ENCODE measurements around the gene SH3BP5.

Gene SH3BP5

GRCh38 chr3:15332405-15333098 lies at the start of gene SH3BP5:
Gene SH3BP5, minus strand, starts transcription at chr3:15332586. Its CDS starts 178 bp downstream, at chr3:15332408.
- DNase-seq (ENCODE audit: low spot score) (no peak), ATAC-seq (ENCODE audit: low read depth) (peak; percentile 86)
- Histone ChIP-seq H3K4me1 (ENCODE audit: insufficient read depth, poor library complexity, severe bottlenecking) (peaks cover 5% of the 10 kb centered on the region), H3K36me3 (ENCODE audit: low read depth) (no peaks in the 10 kb centered on the region), H3K27me3 (ENCODE audit: insufficient read depth, poor library complexity, severe bottlenecking) (no peaks in the 10 kb centered on the region), H3K27ac (ENCODE audit: poor library complexity, severe bottlenecking) (no peak within 1 kb of the TSS), H3K9me3 (ENCODE audit: severe bottlenecking) (no peaks in the 10 kb centered on the region), H3K4me3 (ENCODE audit: severe bottlenecking) (peak within 1 kb of the TSS; percentile 67)
- TF ChIP-seq CTCF (IDR thresholded peaks at IDR 0.05; ENCODE audit: poor library complexity, severe bottlenecking), result peak; percentile 79

- DNase-seq (ENCODE audit: low spot score), result no peak
- Histone ChIP-seq H3K27me3 (ENCODE audit: insufficient read depth, poor library complexity, severe bottlenecking) (no peaks in the 10 kb centered on the region), H3K27ac (ENCODE audit: poor library complexity, severe bottlenecking) (no peak overlapping the region), H3K4me1 (ENCODE audit: insufficient read depth, poor library complexity, severe bottlenecking) (no peaks in the 10 kb centered on the region), H3K4me3 (ENCODE audit: severe bottlenecking) (no peak overlapping the region), H3K9me3 (ENCODE audit: severe bottlenecking) (no peaks in the 10 kb centered on the region), H3K36me3 (ENCODE audit: low read depth) (no peaks in the 10 kb centered on the region)
- no peak for TF ChIP-seq CTCF (IDR thresholded peaks at IDR 0.05; ENCODE audit: poor library complexity, severe bottlenecking)
- no peak for ATAC-seq (ENCODE audit: low read depth)
These were observed 48.8 kb upstream of the SH3BP5 start for GRCh38 chr3:15380980-15381890.

GRCh38 chr3:15377961-15378791 lies 45.8 kb upstream of the SH3BP5 start:
- no peak overlapping the region for H3K27ac ChIP-seq (ENCODE audit: poor library complexity, severe bottlenecking)
- DNase-seq (ENCODE audit: low spot score) (peak; percentile 88), ATAC-seq (ENCODE audit: low read depth) (peak; percentile 98)
- peak; percentile 92 for TF ChIP-seq CTCF (IDR thresholded peaks at IDR 0.05; ENCODE audit: poor library complexity, severe bottlenecking)
- H3K27me3 ChIP-seq (ENCODE audit: insufficient read depth, poor library complexity, severe bottlenecking), result no peaks in the 10 kb centered on the region
- no peak overlapping the region for H3K4me3 ChIP-seq (ENCODE audit: severe bottlenecking)
- no peaks in the 10 kb centered on the region for H3K4me1 ChIP-seq (ENCODE audit: insufficient read depth, poor library complexity, severe bottlenecking)
- no peaks in the 10 kb centered on the region for H3K36me3 ChIP-seq (ENCODE audit: low read depth)
- no peaks in the 10 kb centered on the region for H3K9me3 ChIP-seq (ENCODE audit: severe bottlenecking)

- H3K4me1 ChIP-seq (ENCODE audit: insufficient read depth, poor library complexity, severe bottlenecking), result no peaks in the 10 kb centered on the region
- TF ChIP-seq CTCF (IDR thresholded peaks at IDR 0.05; ENCODE audit: poor library complexity, severe bottlenecking), result no peak
- DNase-seq (ENCODE audit: low spot score), result no peak
- no peak overlapping the region for H3K4me3 ChIP-seq (ENCODE audit: severe bottlenecking)
- H3K27ac ChIP-seq (ENCODE audit: poor library complexity, severe bottlenecking), result no peak overlapping the region
- H3K27me3 ChIP-seq (ENCODE audit: insufficient read depth, poor library complexity, severe bottlenecking), result no peaks in the 10 kb centered on the region
- no peaks in the 10 kb centered on the region for H3K9me3 ChIP-seq (ENCODE audit: severe bottlenecking)
- no peak for ATAC-seq (ENCODE audit: low read depth)
- H3K36me3 ChIP-seq (ENCODE audit: low read depth), result no peaks in the 10 kb centered on the region
These were observed 43.1 kb upstream of the SH3BP5 start for GRCh38 chr3:15375461-15376000.

All from RWPE2 (cell line).